Astrocyte (in vitro differentiated cells and primary cell): ENCODE data around the gene LRRTM4. TPM values are rescaled to one million over a fixed set of nuclear protein-coding genes. Genes with fewer than 3 reads are reported as not detected.

ENCODE experiments used
- DNase-seq: peaks from one replicate; pipeline ENCODE4 v3.0.0-alpha.2; 2010; ENCODE audit warnings: low read depth
- FAIRE-seq: peaks from 2 replicates; lab custom pipeline; 2011; peaks lifted over from hg19 to GRCh38; lab: Jason Lieb, UNC
- H2AFZ ChIP-seq: 2 replicates; pipeline ENCODE4 v1.6.0; 2012; ENCODE audit warnings: low read depth, low read length, inconsistent platforms
- H3K27ac ChIP-seq: 2 replicates; pipeline ENCODE4 v1.5.1; 2011; ENCODE audit warnings: low read depth, low read length, inconsistent platforms
- H3K27me3 ChIP-seq: 2 replicates; pipeline ENCODE4 v1.6.0; 2011; ENCODE audit warnings: low read length, inconsistent platforms; ENCODE audit not compliant: insufficient read depth
- H3K36me3 ChIP-seq: 2 replicates; pipeline ENCODE4 v1.5.1; 2011; ENCODE audit warnings: low read length, inconsistent platforms; ENCODE audit not compliant: insufficient read depth
- H3K4me1 ChIP-seq: 2 replicates; pipeline ENCODE4 v1.5.1; 2011; ENCODE audit warnings: low read length, inconsistent platforms; ENCODE audit not compliant: insufficient read depth
- H3K4me2 ChIP-seq: 2 replicates; pipeline ENCODE4 v1.6.0; 2012; ENCODE audit warnings: low read length, inconsistent platforms
- H3K4me3 ChIP-seq: 2 replicates; pipeline ENCODE4 v1.5.1; 2011; ENCODE audit warnings: low read depth, mild to moderate bottlenecking, low read length, inconsistent platforms; ENCODE audit not compliant: insufficient read depth
- H3K79me2 ChIP-seq: 2 replicates; pipeline ENCODE4 v1.6.0; 2012; ENCODE audit warnings: mild to moderate bottlenecking, low read length, inconsistent platforms; ENCODE audit not compliant: insufficient read depth
- H3K9ac ChIP-seq: 2 replicates; pipeline ENCODE4 v1.6.0; 2012; ENCODE audit warnings: mild to moderate bottlenecking, low read length, inconsistent platforms
- H3K9me3 ChIP-seq: 2 replicates; pipeline ENCODE4 v1.5.1; 2012; ENCODE audit warnings: low read depth, mild to moderate bottlenecking, low read length, inconsistent platforms; ENCODE audit not compliant: insufficient read depth
- H4K20me1 ChIP-seq: 2 replicates; pipeline ENCODE4 v1.6.0; 2012; ENCODE audit warnings: low read length, inconsistent platforms; ENCODE audit not compliant: insufficient read depth
- H3K27ac Mint-ChIP-seq: one replicate; pipeline ENCODE4 v1.8.0; 2021; ENCODE audit warnings: mild to moderate bottlenecking, mixed read lengths; ENCODE audit not compliant: unreplicated experiment
- H3K27me3 Mint-ChIP-seq: one replicate; pipeline ENCODE4 v1.8.0; 2021; ENCODE audit warnings: low read depth, mixed read lengths; ENCODE audit not compliant: unreplicated experiment
- H3K36me3 Mint-ChIP-seq: one replicate; pipeline ENCODE4 v1.8.0; 2021; ENCODE audit warnings: low read depth, mixed read lengths; ENCODE audit not compliant: unreplicated experiment
- H3K4me1 Mint-ChIP-seq: one replicate; pipeline ENCODE4 v1.8.0; 2021; ENCODE audit warnings: low read depth, mixed read lengths; ENCODE audit not compliant: unreplicated experiment
- H3K4me3 Mint-ChIP-seq: one replicate; pipeline ENCODE4 v1.8.0; 2021; ENCODE audit warnings: mild to moderate bottlenecking, moderate library complexity, mixed read lengths; ENCODE audit not compliant: unreplicated experiment
- H3K9me3 Mint-ChIP-seq: one replicate; pipeline ENCODE4 v1.8.0; 2021; ENCODE audit warnings: mild to moderate bottlenecking, mixed read lengths; ENCODE audit not compliant: unreplicated experiment
- CTCF ChIP-seq: IDR thresholded peaks from 2 replicates; pipeline ENCODE4 v1.5.1; 2011; ENCODE audit warnings: low read depth, mild to moderate bottlenecking, inconsistent platforms, low read length, moderate library complexity; ENCODE audit not compliant: insufficient read depth
- EZH2 ChIP-seq: IDR thresholded peaks from 2 replicates; pipeline ENCODE4 v1.6.1; 2012; ENCODE audit warnings: mild to moderate bottlenecking, low read length, inconsistent platforms; ENCODE audit not compliant: insufficient read depth
- total RNA-seq: library from RNA; stranded (reverse); gene quantifications from 2 replicates; pipeline ENCODE4 v1.2.1, GENCODE V29; 2021

The LRRTM4 gene
- total RNA-seq, 1 donor from 2014 or later = 0.59 TPM

DNA sequence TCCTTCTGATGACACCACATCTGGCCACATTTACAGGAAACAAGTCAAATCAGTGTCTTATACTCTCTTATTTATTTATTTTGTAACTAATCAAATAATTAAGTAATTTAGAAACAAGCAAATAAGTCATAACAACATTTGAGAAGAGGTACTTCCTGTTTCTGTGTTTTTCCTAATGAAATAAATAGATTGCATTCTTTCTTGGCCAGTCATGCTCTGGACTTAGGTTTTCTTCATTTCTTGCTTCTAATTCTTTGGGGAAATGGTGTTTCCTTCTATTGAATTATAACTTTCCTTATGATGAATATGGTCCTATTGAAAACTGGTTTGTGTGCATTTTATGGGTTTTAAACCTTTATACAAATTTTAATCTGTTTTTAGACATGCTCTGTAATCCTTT, 546.4 kb downstream of the LRRTM4 start:
- FAIRE-seq = no peak
- no peak overlapping the region for H2AFZ ChIP-seq
- no peaks in the 10 kb centered on the region for H3K79me2 ChIP-seq
- H3K36me3 ChIP-seq = no peaks in the 10 kb centered on the region
- TF ChIP-seq EZH2 (no peak), CTCF (no peak)
- Mint-ChIP-seq H3K4me3 (no peak overlapping the region), H3K27me3 (no peaks in the 10 kb centered on the region), H3K27ac (no peak overlapping the region), H3K4me1 (peaks cover 18% of the 10 kb centered on the region), H3K9me3 (no peaks in the 10 kb centered on the region), H3K36me3 (no peaks in the 10 kb centered on the region)
- no peak overlapping the region for H3K9ac ChIP-seq
- no peak for DNase-seq
- H3K4me2 ChIP-seq = no peak overlapping the region
- no peaks in the 10 kb centered on the region for H3K9me3 ChIP-seq
- no peaks in the 10 kb centered on the region for H3K27me3 ChIP-seq
- H3K4me1 ChIP-seq = no peaks in the 10 kb centered on the region
- no peaks in the 10 kb centered on the region for H4K20me1 ChIP-seq
- H3K27ac ChIP-seq = no peak overlapping the region
- H3K4me3 ChIP-seq = no peak overlapping the region

- no peaks in the 10 kb centered on the region for H3K9me3 Mint-ChIP-seq
- H3K27ac Mint-ChIP-seq = no peak overlapping the region
- Histone ChIP-seq H3K4me1 (no peaks in the 10 kb centered on the region), H3K4me2 (no peak overlapping the region), H3K27ac (no peak overlapping the region), H3K9me3 (no peaks in the 10 kb centered on the region), H4K20me1 (no peaks in the 10 kb centered on the region), H3K36me3 (no peaks in the 10 kb centered on the region), H3K9ac (no peak overlapping the region), H3K4me3 (no peak overlapping the region), H3K27me3 (no peaks in the 10 kb centered on the region), H2AFZ (no peak overlapping the region), H3K79me2 (no peaks in the 10 kb centered on the region)
- TF ChIP-seq EZH2 (no peak), CTCF (no peak)
- FAIRE-seq (no peak), DNase-seq (no peak)
- H3K4me1 Mint-ChIP-seq = peaks cover 11% of the 10 kb centered on the region
- H3K4me3 Mint-ChIP-seq = no peak overlapping the region
- no peaks in the 10 kb centered on the region for H3K27me3 Mint-ChIP-seq
- H3K36me3 Mint-ChIP-seq = no peaks in the 10 kb centered on the region
Measured at GRCh38 chr2:76973610-76974009, 548.6 kb downstream of the LRRTM4 start.

GRCh38 chr2:76965772-76966171, 556.4 kb downstream of the LRRTM4 start:
- TF ChIP-seq CTCF (no peak), EZH2 (no peak)
- DNase-seq (no peak), FAIRE-seq (no peak)
- H3K27ac Mint-ChIP-seq = no peak overlapping the region
- H3K79me2 ChIP-seq = no peaks in the 10 kb centered on the region
- H3K9me3 Mint-ChIP-seq = no peaks in the 10 kb centered on the region
- H3K27me3 Mint-ChIP-seq = no peaks in the 10 kb centered on the region
- H3K27ac ChIP-seq = no peak overlapping the region
- H4K20me1 ChIP-seq = no peaks in the 10 kb centered on the region
- no peak overlapping the region for H3K4me3 ChIP-seq
- no peaks in the 10 kb centered on the region for H3K27me3 ChIP-seq
- H2AFZ ChIP-seq = no peak overlapping the region
- H3K4me1 ChIP-seq = no peaks in the 10 kb centered on the region
- H3K36me3 ChIP-seq = no peaks in the 10 kb centered on the region
- H3K9me3 ChIP-seq = no peaks in the 10 kb centered on the region
- H3K4me2 ChIP-seq = no peak overlapping the region
- no peak overlapping the region for H3K9ac ChIP-seq
- no peaks in the 10 kb centered on the region for H3K4me1 Mint-ChIP-seq
- no peak overlapping the region for H3K4me3 Mint-ChIP-seq
- no peaks in the 10 kb centered on the region for H3K36me3 Mint-ChIP-seq
